Uterine smooth muscle cell (primary cell): ENCODE measurements around the gene PLEKHG4B. TPM values are rescaled to one million over a fixed set of nuclear protein-coding genes. Genes with fewer than 3 reads are reported as not detected.

ENCODE experiments used
- total RNA-seq: library from RNA; depleted of rRNA; stranded (reverse); fragments of >200 nt; gene quantifications from 2 replicates; pipeline ENCODE4 v1.2.3, GENCODE V29; 2014

Gene PLEKHG4B
- total RNA-seq = under 0.01 TPM in 2 replicates

GRCh38 chr5:91556-92263, at the start of gene PLEKHG4B:
Gene PLEKHG4B (plus strand): TSS chr5:92168. CDS start chr5:92232, 64 bp downstream.

DNA sequence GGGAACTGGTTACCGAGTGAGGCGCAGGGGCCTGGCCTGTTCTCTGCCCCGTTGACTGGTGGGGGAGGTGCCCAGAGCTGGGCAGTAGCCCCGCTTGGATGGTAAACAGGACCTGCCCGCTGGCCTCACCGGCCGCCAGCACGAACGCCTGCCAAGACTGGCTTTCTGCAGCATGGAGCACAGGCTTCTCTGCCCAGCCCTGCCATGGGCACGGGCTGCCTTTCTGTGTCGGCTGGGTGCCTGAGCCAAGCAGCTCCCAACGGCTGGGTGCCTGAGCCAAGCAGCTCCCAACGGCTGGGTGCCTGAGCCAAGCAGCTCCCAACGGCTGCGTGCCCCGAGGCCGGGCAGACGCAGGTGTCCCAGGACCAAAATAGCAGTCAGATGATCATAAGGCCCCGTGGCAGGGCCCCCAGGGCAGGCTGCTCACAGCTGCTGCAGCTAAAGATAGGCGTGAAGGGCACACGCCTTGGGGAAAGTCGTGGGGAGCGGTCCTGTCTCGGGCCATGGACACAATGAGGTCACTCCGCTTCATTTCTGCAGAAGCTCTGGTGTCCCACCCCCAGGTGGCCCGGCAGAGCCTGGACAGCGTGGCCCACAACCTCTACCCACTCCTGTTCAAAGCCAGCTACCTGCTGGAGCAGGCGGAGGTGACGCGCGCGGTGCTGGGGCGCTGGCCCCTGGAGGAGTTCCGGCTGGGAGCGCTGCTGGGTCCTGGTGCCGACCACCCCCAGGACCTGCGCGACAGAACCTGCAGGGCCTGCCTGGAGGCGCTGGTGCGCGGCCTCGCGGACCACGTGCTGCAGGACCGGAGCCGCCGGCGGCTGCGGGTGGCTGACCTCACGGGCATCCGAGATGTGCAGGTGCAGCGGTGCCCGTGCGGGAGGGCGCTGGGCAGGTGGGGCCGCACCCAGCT, 99.3 kb downstream of the PLEKHG4B start, which contains the start of gene LRRC14B:
Gene LRRC14B (plus strand): TSS at position 460 of the 913 bp plus-strand sequence. CDS start 44 bp downstream, at position 504.

GRCh38 chr5:217494-218456, 125.8 kb downstream of the PLEKHG4B start, which contains the start of the genes CCDC127 and SDHA:
Gene CCDC127 (minus strand): TSS chr5:218153. CDS start chr5:216849, 1,304 bp downstream.
Gene SDHA (plus strand): TSS chr5:218320. CDS start chr5:218356, 36 bp downstream.

Other genes with a start within 250 kb of the PLEKHG4B start
- not detected in 2 replicates for gene LRRC14B, start 99.3 kb downstream of the PLEKHG4B start, total RNA-seq
- gene CCDC127, start 126.0 kb downstream of the PLEKHG4B start, total RNA-seq = 5.4 and 5.5 TPM in 2 replicates
- 133 and 176 TPM in 2 replicates for gene SDHA, start 126.2 kb downstream of the PLEKHG4B start, total RNA-seq
- gene PDCD6, start 179.5 kb downstream of the PLEKHG4B start, total RNA-seq = 115 and 119 TPM in 2 replicates
- gene AHRR, start 229.5 kb downstream of the PLEKHG4B start, total RNA-seq = 26.7 and 28.0 TPM in 2 replicates